GM10847 (cell line): ENCODE results near the gene NYAP1.

Experiments
- POLR2A ChIP-seq: IDR thresholded peaks from 2 replicates; pipeline ENCODE4 v1.6.1; 2011; ENCODE audit not compliant: insufficient read length; ENCODE audit errors: extremely low read depth

The NYAP1 gene

GRCh38 chr7:100483722-100484672, at the start of gene NYAP1:
TSS of gene NYAP1 (plus strand) at chr7:100483927. CDS start at chr7:100485312, 1,385 bp downstream.
- no peak for TF ChIP-seq POLR2A

- no peak for TF ChIP-seq POLR2A
These were observed 49.2 kb upstream of the NYAP1 start for GRCh38 chr7:100434297-100435144.

GRCh38 chr7:100435401-100436304, 48.1 kb upstream of the NYAP1 start:
- TF ChIP-seq POLR2A: no peak

- no peak for TF ChIP-seq POLR2A
These were observed 46.3 kb upstream of the NYAP1 start for GRCh38 chr7:100437150-100438100.

- no peak for TF ChIP-seq POLR2A
These were observed 45.6 kb upstream of the NYAP1 start for GRCh38 chr7:100438172-100438571.

GRCh38 chr7:100441641-100442535, 41.8 kb upstream of the NYAP1 start:
- TF ChIP-seq POLR2A: no peak

- no peak for TF ChIP-seq POLR2A
These were observed 40.5 kb upstream of the NYAP1 start for GRCh38 chr7:100443096-100443840.

GRCh38 chr7:100444311-100445278, 39.1 kb upstream of the NYAP1 start:
- no peak for TF ChIP-seq POLR2A

GRCh38 chr7:100446040-100446439, 37.7 kb upstream of the NYAP1 start:
- no peak for TF ChIP-seq POLR2A

- TF ChIP-seq POLR2A: no peak
These were observed 34.4 kb upstream of the NYAP1 start for GRCh38 chr7:100449190-100449795.

- TF ChIP-seq POLR2A: no peak
These were observed 31.2 kb upstream of the NYAP1 start for GRCh38 chr7:100452513-100452912.
